Skeletal muscle tissue (tissue), 4 donors: ENCODE measurements around the gene PHPT1. TPM values are rescaled to one million over a fixed set of nuclear protein-coding genes. Genes with fewer than 3 reads are reported as not detected.
A peak's percentile ranks its signal among the peaks of the same experiment; 100 is the strongest.
"Not testable (repeated sequence)": the region's sequence is repeated elsewhere in the genome, so short reads cannot be mapped to it uniquely, and the experiment has no call there.

Experiments
- H3K27ac ChIP-seq: one replicate; pipeline ENCODE4 v1.7.0; 2013; ENCODE audit warnings: mild to moderate bottlenecking, low read depth, low read length, inconsistent platforms
- H3K27me3 ChIP-seq, 3 donors: one replicate each; pipeline ENCODE4 v1.7.0; 2013; ENCODE audit warnings: low read length in 3 of 3; ENCODE audit not compliant: control insufficient read depth in 3 of 3, insufficient read depth in 3 of 3
- H3K36me3 ChIP-seq, 3 donors: one replicate each; pipeline ENCODE4 v1.7.0; 2013; ENCODE audit warnings: low read length in 3 of 3; ENCODE audit not compliant: control insufficient read depth in 3 of 3, insufficient read depth in 3 of 3
- H3K4me1 ChIP-seq, 3 donors: one replicate each; pipeline ENCODE4 v1.7.0; 2013; ENCODE audit warnings: low read length in 3 of 3, mild to moderate bottlenecking in 3 of 3; ENCODE audit not compliant: control insufficient read depth in 3 of 3, insufficient read depth in 3 of 3
- H3K4me3 ChIP-seq, 3 donors: one replicate each; pipeline ENCODE4 v1.7.0; 2013; ENCODE audit warnings: low read length in 3 of 3
- H3K9ac ChIP-seq, 3 donors: one replicate each; pipeline ENCODE4 v1.7.0; 2013; ENCODE audit warnings: low read length in 3 of 3, mild to moderate bottlenecking in 3 of 3, moderate library complexity in 2 of 3, low read depth in 1 of 3
- H3K9me3 ChIP-seq, 3 donors: one replicate each; pipeline ENCODE4 v1.7.0; 2013; ENCODE audit warnings: low read length in 3 of 3; ENCODE audit not compliant: control insufficient read depth in 3 of 3
- total RNA-seq: library from RNA; depleted of rRNA; stranded (reverse); fragments of >200 nt; gene quantifications from one replicate; pipeline ENCODE4 v1.2.3, GENCODE V29; 2014
- donor health status: Osteomylitis.

The PHPT1 gene
- total RNA-seq, 1 donor from 2014 or later: 109 TPM

DNA sequence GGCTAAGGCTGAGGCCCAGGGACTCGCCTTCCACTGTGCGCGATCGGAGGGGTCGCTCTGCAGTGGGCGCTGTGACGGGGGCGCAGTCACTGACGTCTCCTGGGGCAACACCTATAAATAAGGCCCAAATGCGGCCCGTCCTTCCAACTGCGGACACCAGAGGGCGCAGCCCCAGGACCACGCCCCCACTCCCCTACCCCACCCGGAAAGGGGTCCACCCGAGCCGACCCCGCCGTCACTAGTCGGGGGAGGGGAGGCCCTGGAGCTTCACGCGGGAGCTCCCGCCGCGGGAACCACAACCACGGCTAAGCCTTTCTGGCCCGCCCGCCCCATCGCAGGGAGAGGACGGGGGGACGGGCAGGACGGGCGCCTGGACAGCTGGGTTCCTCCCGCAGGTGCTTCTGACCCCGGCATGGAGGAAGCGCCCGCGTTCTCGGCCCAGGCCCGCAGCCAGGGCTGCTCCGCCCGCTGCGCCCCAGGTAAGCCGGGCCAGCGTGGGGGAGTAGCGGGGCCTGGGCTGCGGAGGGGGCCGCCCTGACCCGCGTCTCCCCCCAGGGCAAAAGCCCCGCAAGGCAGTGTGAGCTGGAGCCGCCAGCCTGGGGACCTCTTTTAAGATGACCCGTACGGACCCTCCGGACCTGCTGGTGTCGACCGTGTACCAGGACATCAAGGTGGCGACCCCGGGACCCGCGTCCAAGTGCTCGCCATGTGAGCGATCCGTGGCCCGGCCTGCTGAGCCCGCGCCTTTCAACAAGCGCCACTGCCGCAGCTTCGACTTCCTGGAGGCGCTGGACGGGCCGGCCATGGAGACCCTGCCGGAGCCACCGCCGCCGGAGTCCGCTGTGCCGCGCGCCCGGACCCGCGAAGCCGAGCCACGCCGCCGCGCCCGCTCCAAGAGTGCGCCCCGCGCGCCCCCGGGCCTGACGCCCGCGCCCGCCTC is 5.1 kb upstream of the PHPT1 start:
- H3K27ac ChIP-seq, H3K36me3 ChIP-seq, H3K4me3 ChIP-seq, H3K9me3 ChIP-seq: not testable (repeated sequence)
- peaks cover 7 to 24% (median 10%) of the 10 kb centered on the region in 3 donors for H3K27me3 ChIP-seq
- peaks cover 26 to 39% (median 38%) of the 10 kb centered on the region in 3 donors for H3K4me1 ChIP-seq
- peak overlapping the region in 1 of 3 donors; percentile 16 for H3K9ac ChIP-seq

DNA sequence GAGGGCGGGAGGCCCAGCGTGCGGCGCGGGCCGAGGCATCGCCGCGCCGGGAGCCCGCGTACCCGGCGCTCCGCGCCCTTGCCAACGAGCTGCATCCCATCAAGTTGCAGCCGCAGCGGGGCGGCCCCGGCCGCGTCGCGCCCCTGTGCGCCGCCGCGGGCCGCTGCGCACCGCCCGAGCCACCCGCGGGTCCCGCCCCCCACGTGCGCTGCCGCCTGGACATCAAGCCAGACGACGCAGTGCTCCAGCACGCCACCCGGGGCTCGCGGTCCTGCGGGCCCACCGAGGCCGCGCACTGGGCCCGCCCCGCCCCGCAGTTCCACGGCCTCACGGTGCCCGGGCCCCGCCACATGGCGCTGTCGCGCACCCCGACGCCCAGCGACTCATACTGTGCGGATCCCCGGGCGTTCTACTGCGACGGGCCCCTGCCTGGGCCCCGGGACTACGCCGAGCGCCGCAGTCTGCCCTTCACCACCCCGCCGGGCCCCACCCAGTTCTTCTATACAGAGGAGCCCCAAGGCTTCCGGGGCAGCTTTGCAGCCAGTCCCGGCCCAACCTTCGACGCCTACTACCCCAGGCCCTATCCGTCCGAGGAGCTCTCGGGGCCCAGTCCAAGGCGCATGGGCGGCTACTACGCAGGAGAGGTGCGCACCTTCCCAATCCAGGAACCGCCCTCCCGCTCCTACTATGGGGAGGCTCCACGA is 4.3 kb upstream of the PHPT1 start:
- Histone ChIP-seq H3K27ac (no peak overlapping the region), H3K9me3 (no peaks in the 10 kb centered on the region), H3K4me1 (peaks cover 28 to 46% (median 41%) of the 10 kb centered on the region in 3 donors), H3K9ac (no peak overlapping the region), H3K27me3 (peaks cover 7 to 24% (median 10%) of the 10 kb centered on the region in 3 donors), H3K4me3 (no peak overlapping the region), H3K36me3 (peaks cover 0 to 3% (median under 1%) of the 10 kb centered on the region in 3 donors)

DNA sequence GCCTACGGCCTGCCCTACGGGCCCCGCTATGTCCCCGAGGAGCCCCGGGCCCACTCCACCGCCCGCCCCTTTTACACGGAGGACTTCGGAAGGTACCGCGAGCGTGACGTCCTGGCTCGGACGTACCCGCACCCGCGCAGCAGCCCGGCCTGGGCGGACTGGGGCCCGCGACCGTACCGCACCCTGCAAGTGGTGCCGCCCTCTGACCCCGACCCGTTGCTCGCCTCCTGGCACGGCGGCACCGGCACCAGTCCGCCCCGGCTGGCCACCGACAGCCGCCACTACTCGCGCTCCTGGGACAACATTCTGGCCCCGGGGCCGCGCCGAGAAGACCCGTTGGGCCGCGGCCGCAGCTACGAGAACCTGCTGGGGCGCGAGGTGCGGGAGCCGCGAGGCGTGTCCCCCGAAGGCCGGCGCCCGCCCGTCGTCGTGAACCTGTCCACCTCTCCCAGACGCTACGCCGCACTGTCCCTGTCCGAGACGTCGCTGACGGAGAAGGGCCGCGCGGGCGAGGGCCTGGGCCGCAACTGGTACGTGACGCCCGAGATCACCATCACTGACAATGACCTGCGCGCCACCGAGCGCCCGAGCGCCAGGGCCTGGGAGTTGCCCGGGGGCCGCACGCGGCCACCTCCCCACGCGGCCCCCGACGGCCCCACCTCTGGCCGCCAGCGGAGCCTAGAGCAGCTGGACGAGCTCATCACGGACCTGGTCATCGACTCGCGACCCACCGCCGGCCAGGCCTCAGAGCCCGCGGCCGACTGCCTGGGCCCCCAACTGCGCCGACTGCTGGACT is 3.5 kb upstream of the PHPT1 start:
- Histone ChIP-seq H3K4me3 (no peak overlapping the region), H3K36me3 (peaks cover 0 to 7% (median 0%) of the 10 kb centered on the region in 3 donors), H3K9me3 (no peaks in the 10 kb centered on the region), H3K4me1 (peaks cover 34 to 51% (median 47%) of the 10 kb centered on the region in 3 donors), H3K9ac (no peak overlapping the region), H3K27ac (no peak overlapping the region), H3K27me3 (peaks cover 7 to 24% (median 10%) of the 10 kb centered on the region in 3 donors)

DNA sequence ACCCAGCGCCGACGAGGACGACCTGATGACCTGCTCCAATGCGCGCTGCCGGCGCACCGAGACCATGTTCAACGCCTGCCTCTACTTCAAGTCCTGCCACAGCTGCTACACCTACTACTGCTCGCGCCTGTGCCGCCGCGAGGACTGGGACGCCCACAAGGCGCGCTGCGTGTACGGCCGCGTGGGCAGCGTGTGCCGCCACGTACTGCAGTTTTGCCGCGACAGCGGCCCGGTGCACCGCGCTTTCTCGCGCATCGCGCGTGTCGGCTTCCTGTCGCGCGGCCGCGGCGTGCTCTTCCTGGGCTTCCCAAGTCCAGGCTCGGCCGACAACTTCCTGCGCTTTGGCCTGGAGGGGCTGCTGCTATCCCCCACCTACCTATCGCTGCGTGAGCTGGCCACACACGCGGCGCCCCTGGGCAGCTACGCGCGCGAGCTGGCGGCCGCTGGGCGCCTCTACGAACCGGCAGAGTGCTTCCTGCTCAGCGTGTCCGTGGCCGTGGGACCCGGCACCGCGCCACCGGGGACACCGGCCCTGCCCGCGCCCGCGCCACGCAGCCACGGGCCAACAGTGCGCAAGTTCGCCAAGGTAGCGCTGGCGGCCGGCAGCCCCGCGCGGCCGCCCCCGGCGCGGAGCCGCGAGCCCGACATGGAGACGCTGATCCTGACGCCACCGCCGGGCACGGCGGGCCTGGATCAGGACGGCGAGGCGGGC is 2.7 kb upstream of the PHPT1 start:
- Histone ChIP-seq H3K9ac (peak overlapping the region in 1 of 3 donors; percentile 16), H3K9me3 (no peaks in the 10 kb centered on the region), H3K36me3 (peaks cover 5 to 14% (median 6%) of the 10 kb centered on the region in 3 donors), H3K27ac (no peak overlapping the region), H3K27me3 (peaks cover 7 to 24% (median 10%) of the 10 kb centered on the region in 3 donors), H3K4me3 (no peak overlapping the region), H3K4me1 (peaks cover 40 to 51% (median 47%) of the 10 kb centered on the region in 3 donors)

DNA sequence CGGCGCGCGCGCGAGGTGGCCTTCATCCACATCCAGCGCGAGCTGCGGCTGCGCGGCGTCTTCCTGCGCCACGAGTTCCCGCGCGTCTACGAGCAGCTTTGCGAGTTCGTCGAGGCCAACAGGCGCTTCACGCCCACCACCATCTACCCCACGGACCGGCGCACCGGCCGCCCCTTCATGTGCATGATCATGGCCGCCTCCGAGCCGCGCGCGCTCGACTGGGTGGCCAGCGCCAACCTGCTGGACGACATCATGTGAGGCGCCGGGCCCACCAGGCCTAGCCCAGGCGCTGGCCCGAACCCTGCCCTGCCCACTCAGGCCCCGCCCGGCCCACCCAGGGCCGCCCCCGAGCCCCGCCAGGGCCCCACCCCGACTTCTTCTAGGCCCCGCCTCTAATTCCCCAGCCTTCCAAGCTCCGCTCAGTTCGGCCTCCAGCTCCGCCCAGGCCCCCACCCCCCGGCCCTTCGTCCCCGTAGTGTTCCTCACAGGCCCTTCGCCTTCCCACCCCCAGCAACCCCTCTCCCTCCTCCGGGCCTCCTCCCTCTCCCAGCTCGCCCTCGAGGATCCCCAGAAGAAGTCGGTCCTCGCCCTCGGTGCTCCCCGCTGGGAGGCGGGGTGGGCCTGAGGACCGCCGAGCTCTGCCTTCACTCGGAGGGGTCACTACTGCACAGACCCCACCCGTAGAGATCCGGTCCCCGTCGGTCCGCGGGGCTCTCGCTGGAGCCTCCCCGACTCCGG is 2.0 kb upstream of the PHPT1 start:
- H3K4me1 ChIP-seq: peaks cover 39 to 51% (median 47%) of the 10 kb centered on the region in 3 donors
- H3K27ac ChIP-seq: peak overlapping the region; percentile 81

DNA sequence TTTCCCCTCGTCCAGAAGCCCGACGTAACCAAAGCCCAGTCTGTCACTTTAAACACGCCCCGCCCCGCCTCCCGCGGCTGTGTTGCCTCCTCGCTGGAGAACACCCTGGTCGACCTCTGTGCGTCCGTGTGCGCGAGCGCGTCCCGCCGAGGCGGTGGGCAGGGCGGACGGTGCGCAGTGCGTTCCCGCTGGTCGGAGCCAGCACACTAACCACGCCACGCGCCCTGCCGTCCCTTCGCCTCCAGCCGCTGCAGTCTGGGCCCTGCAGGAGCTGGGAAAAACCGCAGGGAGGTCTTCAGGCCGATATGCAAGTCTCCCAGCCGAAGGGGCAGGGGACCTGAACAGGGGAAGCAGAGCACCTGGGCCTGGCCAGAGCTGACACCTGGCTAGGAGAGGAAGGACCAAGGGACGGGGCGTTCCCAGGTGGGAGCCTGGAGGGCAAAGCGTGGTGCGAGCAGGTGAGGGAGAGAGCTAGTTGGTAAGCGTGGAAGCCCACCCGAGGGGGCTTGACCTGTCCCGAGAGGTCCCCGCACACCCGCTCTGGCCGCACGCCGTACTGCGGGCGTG is 1.3 kb upstream of the PHPT1 start:
- H3K4me1 ChIP-seq: peaks cover 42 to 52% (median 45%) of the 10 kb centered on the region in 3 donors
- H3K4me3 ChIP-seq: peak overlapping the region; percentile 89 to 96 (median 95)
- peak overlapping the region; percentile 81 for H3K27ac ChIP-seq

More for the DNA sequence above, 2.0 kb upstream of the PHPT1 start:
- H3K4me3 ChIP-seq: peak overlapping the region; percentile 89 to 96 (median 95)
- no peaks in the 10 kb centered on the region for H3K9me3 ChIP-seq
- peaks cover 6 to 17% (median 7%) of the 10 kb centered on the region in 3 donors for H3K36me3 ChIP-seq
- peak overlapping the region in 2 of 3 donors; percentile 80 to 95 for H3K9ac ChIP-seq
- H3K27me3 ChIP-seq: peaks cover 7 to 24% (median 10%) of the 10 kb centered on the region in 3 donors

DNA sequence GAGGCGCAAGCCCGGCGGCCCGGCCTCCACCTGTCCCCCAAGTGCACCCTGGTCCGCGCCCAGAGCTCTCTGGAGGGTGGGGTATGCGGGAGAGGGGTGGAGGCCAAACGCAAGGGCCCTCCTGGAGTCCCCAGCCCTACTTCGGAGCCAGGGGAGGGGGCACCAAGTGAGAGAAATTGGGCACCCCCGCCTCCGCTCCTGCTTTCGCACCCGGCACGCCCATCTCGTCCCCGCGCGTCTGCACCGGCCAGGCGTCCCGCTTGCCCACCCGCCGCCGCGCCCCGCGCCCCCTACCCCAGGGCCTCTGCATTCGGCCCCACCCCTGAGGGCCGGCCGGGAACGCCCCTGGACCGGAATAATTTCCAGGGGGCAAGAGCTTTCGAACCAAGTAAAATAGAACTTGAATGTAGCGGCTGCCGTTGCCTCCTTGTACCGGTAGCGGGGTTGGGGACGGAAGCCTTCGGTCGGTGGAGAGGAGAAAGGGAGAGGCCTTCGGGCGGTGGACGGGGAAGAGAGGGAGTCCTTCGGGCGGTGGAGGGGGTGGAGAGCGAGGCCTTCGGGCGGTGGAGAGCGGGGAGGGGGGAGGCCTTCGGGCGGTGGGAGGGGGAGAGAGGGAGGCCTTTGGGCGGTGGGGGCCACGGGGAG is 694 bp upstream of the PHPT1 start:
- peak overlapping the region; percentile 80 to 95 (median 84) for H3K9ac ChIP-seq
- peak overlapping the region; percentile 81 for H3K27ac ChIP-seq
- peaks cover 37 to 46% (median 40%) of the 10 kb centered on the region in 3 donors for H3K4me1 ChIP-seq
- H3K36me3 ChIP-seq: peaks cover 6 to 17% (median 7%) of the 10 kb centered on the region in 3 donors
- peak overlapping the region; percentile 89 to 96 (median 95) for H3K4me3 ChIP-seq
- H3K9me3 ChIP-seq: no peaks in the 10 kb centered on the region
- peaks cover 7 to 24% (median 10%) of the 10 kb centered on the region in 3 donors for H3K27me3 ChIP-seq

More for the DNA sequence above, 1.3 kb upstream of the PHPT1 start:
- peaks cover 7 to 24% (median 10%) of the 10 kb centered on the region in 3 donors for H3K27me3 ChIP-seq
- peak overlapping the region; percentile 80 to 95 (median 84) for H3K9ac ChIP-seq
- H3K9me3 ChIP-seq: no peaks in the 10 kb centered on the region
- H3K36me3 ChIP-seq: peaks cover 6 to 17% (median 7%) of the 10 kb centered on the region in 3 donors
